ENCODE measurements around the gene TMEM184A.

DNA sequence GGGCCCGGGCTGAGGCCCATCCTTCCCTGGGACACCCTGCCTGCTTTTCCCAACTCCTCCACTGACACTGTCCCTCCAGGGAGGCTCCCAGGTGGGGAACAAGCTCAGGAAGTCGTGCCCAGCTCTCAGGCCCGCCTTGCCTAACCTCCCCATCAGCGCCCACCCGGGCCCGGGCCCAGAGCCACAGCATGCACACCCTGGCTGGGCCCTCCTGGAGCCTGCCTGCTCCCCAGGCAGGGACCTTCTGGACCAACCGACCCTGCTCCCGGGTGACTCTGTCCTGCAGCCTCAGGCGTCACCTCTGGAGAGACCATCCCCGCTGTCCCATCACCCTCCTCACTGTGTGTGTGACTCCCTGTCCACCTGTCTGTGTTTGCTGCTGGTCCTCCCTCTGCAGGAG is 1.8 kb upstream of the TMEM184A start:
- no peak for TF ChIP-seq POLR2A (IDR thresholded peaks at IDR 0.05)
- TF ChIP-seq, protein P1, sequence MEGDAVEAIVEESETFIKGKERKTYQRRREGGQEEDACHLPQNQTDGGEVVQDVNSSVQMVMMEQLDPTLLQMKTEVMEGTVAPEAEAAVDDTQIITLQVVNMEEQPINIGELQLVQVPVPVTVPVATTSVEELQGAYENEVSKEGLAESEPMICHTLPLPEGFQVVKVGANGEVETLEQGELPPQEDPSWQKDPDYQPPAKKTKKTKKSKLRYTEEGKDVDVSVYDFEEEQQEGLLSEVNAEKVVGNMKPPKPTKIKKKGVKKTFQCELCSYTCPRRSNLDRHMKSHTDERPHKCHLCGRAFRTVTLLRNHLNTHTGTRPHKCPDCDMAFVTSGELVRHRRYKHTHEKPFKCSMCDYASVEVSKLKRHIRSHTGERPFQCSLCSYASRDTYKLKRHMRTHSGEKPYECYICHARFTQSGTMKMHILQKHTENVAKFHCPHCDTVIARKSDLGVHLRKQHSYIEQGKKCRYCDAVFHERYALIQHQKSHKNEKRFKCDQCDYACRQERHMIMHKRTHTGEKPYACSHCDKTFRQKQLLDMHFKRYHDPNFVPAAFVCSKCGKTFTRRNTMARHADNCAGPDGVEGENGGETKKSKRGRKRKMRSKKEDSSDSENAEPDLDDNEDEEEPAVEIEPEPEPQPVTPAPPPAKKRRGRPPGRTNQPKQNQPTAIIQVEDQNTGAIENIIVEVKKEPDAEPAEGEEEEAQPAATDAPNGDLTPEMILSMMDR (IDR thresholded peaks at IDR 0.05) = no peak

Data from thyroid gland (tissue), 4 donors.